GM18873 (cell line): ENCODE measurements around the gene PBX3.

Experiments
- ATAC-seq: cut with Tn5 transposase; IDR thresholded peaks from one replicate; pipeline ENCODE4 v1.9.1; 2021; ENCODE audit warnings: mild to moderate bottlenecking, moderate library complexity, moderate number of reproducible peaks; ENCODE audit not compliant: unreplicated experiment, low FRiP score

Gene PBX3

GRCh38 chr9:125932012-125932411 lies 184.8 kb downstream of the PBX3 start:
- ATAC-seq: no peak

DNA sequence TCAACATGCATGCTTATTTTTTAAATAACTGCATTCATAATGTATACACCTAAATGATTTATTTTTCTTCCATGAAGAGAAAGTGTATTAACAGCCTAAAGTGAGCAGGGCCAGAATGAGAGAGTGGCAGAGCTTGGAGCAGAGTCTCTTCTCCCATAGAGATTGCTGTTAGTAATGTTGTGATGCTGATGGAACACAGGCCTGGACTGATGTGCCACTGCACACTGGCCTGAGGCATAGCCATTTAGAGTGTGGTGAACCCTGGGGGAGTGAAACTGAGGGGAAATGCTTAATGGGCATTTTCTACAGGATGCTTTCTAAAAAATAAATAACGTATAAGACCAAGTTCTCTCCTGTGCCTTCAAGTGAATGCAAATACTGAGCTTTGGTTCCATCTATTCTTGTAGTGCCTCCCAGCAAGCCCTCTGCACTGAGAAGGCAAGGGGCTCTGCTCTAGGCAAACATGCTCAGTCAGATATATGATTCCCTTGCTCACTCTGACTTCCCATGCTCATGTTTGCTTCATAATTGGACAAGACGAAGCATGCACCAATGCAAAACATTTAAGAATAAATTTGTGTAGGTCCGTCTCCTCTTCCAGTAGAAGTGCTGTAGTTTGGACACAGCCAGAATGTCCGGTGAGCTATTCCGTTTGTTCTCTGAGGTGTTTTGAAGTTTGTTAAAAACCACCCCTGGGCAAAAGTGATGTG lies 185.7 kb downstream of the PBX3 start:
- ATAC-seq: no peak

DNA sequence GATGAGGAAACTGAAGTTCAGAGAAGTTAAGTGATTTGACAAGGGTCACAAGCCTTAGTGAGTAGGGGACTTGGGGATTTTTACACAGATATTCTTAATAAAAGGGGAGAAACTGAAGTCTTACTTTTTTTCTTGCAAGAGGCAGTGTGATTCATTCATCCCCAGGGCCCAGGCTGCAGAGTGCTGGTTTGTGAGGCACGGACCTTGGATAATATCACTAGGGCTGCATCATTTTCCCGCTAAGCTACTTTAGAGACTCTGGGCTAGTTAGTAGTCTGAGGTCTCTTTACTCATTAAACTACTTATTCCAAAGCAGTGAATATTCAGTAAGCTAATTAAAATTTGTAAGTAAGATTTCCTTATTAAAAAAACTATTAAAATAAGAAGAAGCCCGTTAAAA lies 195.0 kb downstream of the PBX3 start:
- ATAC-seq: no peak

DNA sequence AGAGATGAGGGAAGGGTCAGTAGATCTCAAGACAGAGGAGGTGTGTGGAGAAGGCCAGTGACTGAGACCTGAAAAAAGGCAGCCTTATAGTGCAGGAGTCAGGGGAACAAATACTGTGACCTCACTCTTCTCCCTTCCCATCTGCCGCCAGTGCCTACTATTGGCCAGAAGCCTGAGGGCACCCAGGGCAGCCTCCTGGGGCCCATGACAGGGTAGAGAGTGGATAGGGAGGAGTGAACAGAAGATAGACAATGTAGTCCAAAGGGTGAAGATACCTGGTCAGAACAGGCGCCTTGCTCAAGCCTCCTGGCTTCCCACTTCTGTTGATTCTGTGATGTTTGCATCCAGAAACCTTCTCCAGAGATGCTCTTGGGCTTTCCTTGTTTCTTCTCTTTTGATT lies 196.7 kb downstream of the PBX3 start:
- no peak for ATAC-seq

GRCh38 chr9:125946397-125946796 lies 199.2 kb downstream of the PBX3 start:
- no peak for ATAC-seq

GRCh38 chr9:125948887-125949596 lies 201.9 kb downstream of the PBX3 start:
- ATAC-seq: no peak

GRCh38 chr9:125949703-125950460 lies 202.7 kb downstream of the PBX3 start:
- ATAC-seq: no peak

DNA sequence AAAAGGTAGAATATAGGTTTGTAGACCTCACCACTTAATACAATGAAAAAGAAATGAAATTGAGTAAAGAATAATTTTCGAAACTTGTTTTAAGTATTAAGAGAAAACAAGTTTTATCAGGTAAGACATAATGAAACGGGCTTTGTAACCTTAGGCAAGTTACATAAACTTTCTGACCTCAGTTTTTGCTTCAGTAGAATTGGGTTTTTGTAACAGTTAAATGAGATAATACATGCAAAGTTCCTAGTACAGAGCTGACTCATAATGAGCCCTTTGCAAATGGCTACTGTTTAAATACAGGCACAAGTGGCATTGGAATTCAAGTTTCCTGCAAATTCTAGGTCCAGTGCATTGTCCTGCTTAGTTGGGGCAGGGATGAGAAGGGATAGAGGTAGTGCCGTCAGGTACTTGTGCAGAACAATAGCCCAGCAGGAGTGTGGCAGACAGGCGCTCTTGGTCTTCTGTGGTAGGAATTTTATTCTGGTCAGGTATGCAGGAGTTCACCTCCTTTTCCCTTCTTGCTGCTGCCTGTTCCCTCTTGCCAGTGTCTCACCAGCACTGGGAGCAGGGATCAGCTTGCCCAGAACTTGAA lies 203.8 kb downstream of the PBX3 start:
- no peak for ATAC-seq

GRCh38 chr9:125953314-125954019 lies 206.3 kb downstream of the PBX3 start:
- ATAC-seq: no peak

- ATAC-seq: no peak
Measured at GRCh38 chr9:125956102-125956501, 208.9 kb downstream of the PBX3 start.

GRCh38 chr9:125959315-125959714 lies 212.1 kb downstream of the PBX3 start:
- ATAC-seq: no peak

GRCh38 chr9:125959951-125960619 lies 212.9 kb downstream of the PBX3 start:
- ATAC-seq: no peak

DNA sequence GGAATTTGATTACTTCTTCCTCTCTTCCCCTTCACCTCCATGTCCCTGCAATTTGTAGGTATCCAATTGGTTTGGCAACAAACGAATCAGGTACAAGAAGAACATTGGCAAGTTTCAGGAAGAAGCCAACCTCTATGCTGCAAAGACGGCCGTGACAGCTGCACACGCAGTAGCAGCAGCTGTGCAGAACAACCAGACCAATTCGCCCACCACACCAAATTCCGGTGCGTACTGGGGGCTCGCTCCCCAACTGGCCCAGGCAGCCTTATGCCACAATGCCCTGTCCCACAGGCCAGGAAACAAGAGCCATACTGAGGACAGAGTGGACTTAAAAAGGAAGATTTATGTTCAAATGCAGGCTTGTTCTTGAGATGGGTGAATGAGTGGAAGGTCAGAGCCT lies 213.5 kb downstream of the PBX3 start:
- no peak for ATAC-seq

DNA sequence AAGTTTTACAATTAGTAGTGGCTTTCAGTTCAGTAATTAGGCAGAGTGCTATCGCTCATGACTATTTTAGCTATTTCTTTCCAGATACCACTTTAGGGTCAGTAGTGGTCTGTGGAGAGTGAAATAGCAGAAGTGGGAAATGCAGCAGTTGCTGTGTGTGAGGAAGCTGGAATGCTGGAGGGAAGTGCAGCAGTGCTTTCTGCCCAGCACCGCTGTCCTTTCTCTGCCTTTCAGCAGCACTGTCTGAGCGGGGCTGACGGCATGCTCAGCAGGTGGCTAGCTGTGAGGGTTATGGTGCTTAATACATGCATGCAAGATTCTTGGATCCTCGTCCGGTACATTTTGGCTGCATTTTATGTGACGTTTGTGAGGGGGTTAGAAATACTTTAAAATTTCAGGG lies 213.9 kb downstream of the PBX3 start:
- no peak for ATAC-seq

GRCh38 chr9:125963932-125964331 lies 216.8 kb downstream of the PBX3 start:
- no peak for ATAC-seq

DNA sequence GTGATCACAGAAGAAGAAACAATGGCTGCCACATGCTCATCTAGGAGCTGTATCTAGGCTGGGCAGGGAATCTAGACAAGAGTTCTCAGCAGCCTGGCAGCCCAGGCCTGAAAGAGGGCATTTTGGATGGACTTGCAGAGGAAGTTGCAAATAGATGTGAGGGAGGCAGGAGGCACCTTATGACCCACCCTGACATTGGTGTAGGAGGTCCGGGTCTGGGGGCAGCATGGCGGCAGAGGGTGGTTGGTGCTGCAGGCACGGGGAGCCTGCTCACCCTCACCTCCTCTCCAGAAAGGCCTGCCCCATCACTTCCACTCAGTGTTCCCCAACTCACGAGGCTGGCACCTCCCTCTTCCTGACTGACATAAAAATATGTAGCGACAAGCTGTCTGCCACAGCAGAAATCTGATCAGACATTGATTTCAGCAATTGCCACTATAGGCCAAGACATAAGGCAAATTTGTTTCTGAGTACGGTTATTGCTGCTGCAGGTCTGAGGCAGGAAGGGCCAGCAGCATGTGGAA lies 217.6 kb downstream of the PBX3 start:
- no peak for ATAC-seq

DNA sequence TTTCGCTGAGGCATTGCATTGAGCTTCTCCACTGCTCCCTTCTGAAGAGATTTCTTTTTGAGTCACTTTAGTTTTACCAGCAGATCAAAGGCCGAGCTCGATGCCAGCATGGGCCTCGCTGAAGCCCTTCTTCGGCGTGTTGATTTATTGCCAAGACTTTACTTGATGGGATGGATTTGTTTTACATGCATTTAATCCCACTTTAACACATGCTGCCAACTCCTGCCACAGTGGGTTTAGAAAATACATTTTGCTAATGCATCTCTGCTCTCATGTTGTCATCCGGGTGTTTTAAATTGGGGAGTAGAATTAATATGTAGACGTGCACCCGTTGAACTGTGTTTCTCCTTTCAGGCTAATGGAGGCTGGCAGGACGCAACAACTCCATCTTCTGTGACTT lies 218.3 kb downstream of the PBX3 start:
- no peak for ATAC-seq

DNA sequence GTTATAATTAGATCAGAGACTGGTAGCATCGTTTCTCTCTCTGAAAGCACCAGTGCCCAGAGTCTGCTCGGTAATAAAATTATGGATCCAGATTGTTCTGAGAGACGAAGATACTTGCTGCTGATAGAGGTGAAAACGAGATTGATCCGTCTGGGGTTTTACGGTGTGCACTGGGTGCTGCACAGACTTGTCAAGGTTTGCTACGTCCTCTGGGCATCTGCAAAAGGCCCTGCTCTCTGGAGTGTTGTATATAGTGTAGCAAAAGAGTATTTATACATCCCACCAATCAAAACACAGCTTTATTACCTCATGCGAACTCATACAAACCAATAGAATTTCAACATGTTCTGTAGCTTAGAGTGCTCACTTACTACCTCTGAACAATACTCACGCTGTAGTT lies 219.3 kb downstream of the PBX3 start:
- no peak for ATAC-seq

DNA sequence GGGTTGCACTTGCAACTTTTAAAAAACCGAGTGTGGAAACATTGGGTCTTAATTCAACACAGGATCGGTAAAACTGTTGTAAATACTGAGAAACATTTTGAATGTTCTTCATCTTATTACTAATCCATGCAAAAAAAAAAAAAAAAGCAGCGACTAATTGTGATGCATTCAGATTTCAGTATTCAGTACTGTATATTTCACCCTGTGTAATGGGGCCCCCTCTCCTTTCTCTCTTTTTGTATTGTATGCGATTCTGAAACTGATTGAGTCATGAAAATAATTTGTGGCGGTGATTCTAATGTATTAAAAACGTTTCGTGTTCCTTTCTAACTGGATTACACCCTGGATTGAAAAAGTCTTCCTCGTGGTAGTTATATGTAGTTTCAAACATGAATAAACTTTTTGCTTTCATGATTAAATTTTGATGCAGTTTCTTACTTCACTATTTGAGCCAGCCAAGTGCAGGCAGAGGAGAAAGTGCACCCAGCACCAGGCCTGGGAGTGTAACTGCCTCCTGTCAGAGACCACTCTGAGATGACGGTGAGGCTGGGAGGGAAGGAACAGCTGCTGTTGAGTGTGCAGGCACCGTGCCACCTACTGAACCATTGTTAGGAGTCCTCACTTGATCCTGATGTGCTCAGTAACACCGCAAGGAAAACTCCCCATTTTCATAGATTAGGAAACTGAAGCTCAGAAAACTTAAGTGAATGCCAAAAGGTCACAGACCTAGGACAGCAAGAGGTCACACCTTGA lies 220.0 kb downstream of the PBX3 start:
- no peak for ATAC-seq
